Liver (tissue), 3 donors: ENCODE results near the gene NAPSA.

Source experiments
- FOXA2 ChIP-seq: IDR thresholded peaks from 2 replicates; pipeline ENCODE4 v1.6.1; 2016; ENCODE audit warnings: antibody characterized with exemption
- GABPA ChIP-seq, 2 donors: IDR thresholded peaks in 1 of 2; conservative IDR thresholded peaks in 1 of 2; 2 replicates each; pipeline ENCODE4 v1.6.1; 2016; ENCODE audit warnings: antibody characterized with exemption in 2 of 2, mild to moderate bottlenecking in 1 of 2, moderate library complexity in 1 of 2
- HNF4A ChIP-seq, 2 donors: conservative IDR thresholded peaks; 2 replicates each; pipeline ENCODE4 v1.6.1; 2016; ENCODE audit warnings: antibody characterized with exemption in 2 of 2, mild to moderate bottlenecking in 2 of 2
- JUND ChIP-seq, 2 donors: IDR thresholded peaks; 2 replicates each; pipeline ENCODE4 v1.6.1; 2016; ENCODE audit warnings: antibody characterized with exemption in 2 of 2
- NR2F2 ChIP-seq: IDR thresholded peaks from 2 replicates; pipeline ENCODE4 v1.6.1; 2016; ENCODE audit warnings: antibody characterized with exemption
- RAD21 ChIP-seq, 2 donors: IDR thresholded peaks; 2 replicates each; pipeline ENCODE4 v1.6.1; 2016; ENCODE audit warnings: antibody characterized with exemption in 2 of 2, mild to moderate bottlenecking in 2 of 2
- TAF1 ChIP-seq: conservative IDR thresholded peaks from 2 replicates; pipeline ENCODE4 v1.6.1; 2016; ENCODE audit warnings: antibody characterized with exemption, mild to moderate bottlenecking
- YY1 ChIP-seq: IDR thresholded peaks from 2 replicates; pipeline ENCODE4 v1.6.1; 2016; ENCODE audit warnings: antibody characterized with exemption, mild to moderate bottlenecking
- TF ChIP-seq, protein P1 (sequence below): fragments of 150-350 bp; IDR thresholded peaks from 2 replicates; pipeline ENCODE4 v1.5.1; 2017; ENCODE audit warnings: improper control_type of control experiment, low read depth, low read length; ENCODE audit not compliant: missing input control
- TF ChIP-seq, protein P2 (sequence below): IDR thresholded peaks from 2 replicates; pipeline ENCODE4 v1.6.1; 2016; ENCODE audit warnings: antibody characterized with exemption, mild to moderate bottlenecking
- TF ChIP-seq, protein P3 (sequence below): IDR thresholded peaks from 2 replicates; pipeline ENCODE4 v1.6.1; 2016; ENCODE audit warnings: antibody characterized with exemption
- TF ChIP-seq, protein P4 (sequence below): IDR thresholded peaks from 2 replicates; pipeline ENCODE4 v1.6.1; 2016; ENCODE audit warnings: antibody characterized with exemption
- donor health status: healthy.
- donor health status: healthy.

DNA sequence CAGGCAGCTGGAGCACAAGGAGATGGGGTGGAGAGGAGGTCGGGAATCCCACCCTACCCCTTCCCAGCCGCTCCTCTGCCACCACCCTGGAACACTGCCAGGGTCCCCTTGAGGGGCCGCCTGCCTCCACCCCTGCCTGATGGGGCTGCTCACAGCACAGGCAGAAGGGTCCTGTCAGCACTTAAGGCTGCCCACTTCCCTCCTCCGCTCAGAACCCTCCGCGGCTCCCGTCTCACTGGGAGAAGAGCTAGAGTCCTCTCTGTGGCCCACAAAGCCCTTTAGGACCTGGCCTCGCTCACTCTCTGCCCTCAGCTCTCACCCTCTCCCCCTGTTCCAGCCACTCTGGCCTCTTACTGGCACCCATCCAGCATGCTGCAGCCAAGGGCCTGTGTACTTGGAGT, 15.3 kb upstream of the NAPSA start:
- TF ChIP-seq, protein P1, sequence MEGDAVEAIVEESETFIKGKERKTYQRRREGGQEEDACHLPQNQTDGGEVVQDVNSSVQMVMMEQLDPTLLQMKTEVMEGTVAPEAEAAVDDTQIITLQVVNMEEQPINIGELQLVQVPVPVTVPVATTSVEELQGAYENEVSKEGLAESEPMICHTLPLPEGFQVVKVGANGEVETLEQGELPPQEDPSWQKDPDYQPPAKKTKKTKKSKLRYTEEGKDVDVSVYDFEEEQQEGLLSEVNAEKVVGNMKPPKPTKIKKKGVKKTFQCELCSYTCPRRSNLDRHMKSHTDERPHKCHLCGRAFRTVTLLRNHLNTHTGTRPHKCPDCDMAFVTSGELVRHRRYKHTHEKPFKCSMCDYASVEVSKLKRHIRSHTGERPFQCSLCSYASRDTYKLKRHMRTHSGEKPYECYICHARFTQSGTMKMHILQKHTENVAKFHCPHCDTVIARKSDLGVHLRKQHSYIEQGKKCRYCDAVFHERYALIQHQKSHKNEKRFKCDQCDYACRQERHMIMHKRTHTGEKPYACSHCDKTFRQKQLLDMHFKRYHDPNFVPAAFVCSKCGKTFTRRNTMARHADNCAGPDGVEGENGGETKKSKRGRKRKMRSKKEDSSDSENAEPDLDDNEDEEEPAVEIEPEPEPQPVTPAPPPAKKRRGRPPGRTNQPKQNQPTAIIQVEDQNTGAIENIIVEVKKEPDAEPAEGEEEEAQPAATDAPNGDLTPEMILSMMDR: no peak
- TF ChIP-seq YY1: no peak
- TF ChIP-seq RAD21 (IDR thresholded peaks at IDR 0.05): no peak
- no peak for TF ChIP-seq TAF1
- TF ChIP-seq GABPA (IDR thresholded peaks at IDR 0.05 in 1 of 2, conservative IDR thresholded peaks at IDR 0.05 in 1 of 2): no peak
- TF ChIP-seq, protein P2, sequence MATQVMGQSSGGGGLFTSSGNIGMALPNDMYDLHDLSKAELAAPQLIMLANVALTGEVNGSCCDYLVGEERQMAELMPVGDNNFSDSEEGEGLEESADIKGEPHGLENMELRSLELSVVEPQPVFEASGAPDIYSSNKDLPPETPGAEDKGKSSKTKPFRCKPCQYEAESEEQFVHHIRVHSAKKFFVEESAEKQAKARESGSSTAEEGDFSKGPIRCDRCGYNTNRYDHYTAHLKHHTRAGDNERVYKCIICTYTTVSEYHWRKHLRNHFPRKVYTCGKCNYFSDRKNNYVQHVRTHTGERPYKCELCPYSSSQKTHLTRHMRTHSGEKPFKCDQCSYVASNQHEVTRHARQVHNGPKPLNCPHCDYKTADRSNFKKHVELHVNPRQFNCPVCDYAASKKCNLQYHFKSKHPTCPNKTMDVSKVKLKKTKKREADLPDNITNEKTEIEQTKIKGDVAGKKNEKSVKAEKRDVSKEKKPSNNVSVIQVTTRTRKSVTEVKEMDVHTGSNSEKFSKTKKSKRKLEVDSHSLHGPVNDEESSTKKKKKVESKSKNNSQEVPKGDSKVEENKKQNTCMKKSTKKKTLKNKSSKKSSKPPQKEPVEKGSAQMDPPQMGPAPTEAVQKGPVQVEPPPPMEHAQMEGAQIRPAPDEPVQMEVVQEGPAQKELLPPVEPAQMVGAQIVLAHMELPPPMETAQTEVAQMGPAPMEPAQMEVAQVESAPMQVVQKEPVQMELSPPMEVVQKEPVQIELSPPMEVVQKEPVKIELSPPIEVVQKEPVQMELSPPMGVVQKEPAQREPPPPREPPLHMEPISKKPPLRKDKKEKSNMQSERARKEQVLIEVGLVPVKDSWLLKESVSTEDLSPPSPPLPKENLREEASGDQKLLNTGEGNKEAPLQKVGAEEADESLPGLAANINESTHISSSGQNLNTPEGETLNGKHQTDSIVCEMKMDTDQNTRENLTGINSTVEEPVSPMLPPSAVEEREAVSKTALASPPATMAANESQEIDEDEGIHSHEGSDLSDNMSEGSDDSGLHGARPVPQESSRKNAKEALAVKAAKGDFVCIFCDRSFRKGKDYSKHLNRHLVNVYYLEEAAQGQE: no peak
- TF ChIP-seq, protein P3, sequence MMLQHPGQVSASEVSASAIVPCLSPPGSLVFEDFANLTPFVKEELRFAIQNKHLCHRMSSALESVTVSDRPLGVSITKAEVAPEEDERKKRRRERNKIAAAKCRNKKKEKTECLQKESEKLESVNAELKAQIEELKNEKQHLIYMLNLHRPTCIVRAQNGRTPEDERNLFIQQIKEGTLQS: no peak
- TF ChIP-seq JUND (IDR thresholded peaks at IDR 0.05): no peak
- TF ChIP-seq, protein P4, sequence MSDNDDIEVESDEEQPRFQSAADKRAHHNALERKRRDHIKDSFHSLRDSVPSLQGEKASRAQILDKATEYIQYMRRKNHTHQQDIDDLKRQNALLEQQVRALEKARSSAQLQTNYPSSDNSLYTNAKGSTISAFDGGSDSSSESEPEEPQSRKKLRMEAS: no peak
- TF ChIP-seq HNF4A (conservative IDR thresholded peaks at IDR 0.05): no peak
- TF ChIP-seq NR2F2: no peak
- no peak for TF ChIP-seq FOXA2
